Small intestine (tissue), 7 donors: ENCODE results near the gene TGDS. TPM values are rescaled to one million over a fixed set of nuclear protein-coding genes. Genes with fewer than 3 reads are reported as not detected.

Source experiments
- DNase-seq, 2 donors: peaks; one replicate each; pipeline versions ENCODE4 v3.0.0 to v3.0.0-alpha.2; 2013
- FAIRE-seq: peaks from 2 replicates; lab custom pipeline; 2012; peaks lifted over from hg19 to GRCh38; lab: Jason Lieb, UNC
- H3K27ac ChIP-seq, 3 donors: one replicate each; pipeline ENCODE4 v1.5.1; 2013; ENCODE audit warnings: low read length in 2 of 3, mild to moderate bottlenecking in 2 of 3, control low read depth in 1 of 3, inconsistent platforms in 1 of 3, low read depth in 1 of 3, moderate library complexity in 1 of 3
- H3K27me3 ChIP-seq, 3 donors: one replicate each; pipeline ENCODE4 v1.6.1; 2013; ENCODE audit warnings: low read length in 3 of 3, inconsistent platforms in 1 of 3; ENCODE audit not compliant: control insufficient read depth in 3 of 3, insufficient read depth in 3 of 3
- H3K36me3 ChIP-seq, 3 donors: one replicate each; pipeline ENCODE4 v1.6.1; 2013; ENCODE audit warnings: low read length in 3 of 3, inconsistent platforms in 1 of 3, low read depth in 1 of 3, mild to moderate bottlenecking in 1 of 3, moderate library complexity in 1 of 3; ENCODE audit not compliant: control insufficient read depth in 3 of 3, insufficient read depth in 2 of 3
- H3K4me1 ChIP-seq, 3 donors: one replicate each; pipeline ENCODE4 v1.6.1; 2013; ENCODE audit warnings: low read length in 2 of 3, inconsistent platforms in 1 of 3, low read depth in 1 of 3, mild to moderate bottlenecking in 1 of 3, moderate library complexity in 1 of 3; ENCODE audit not compliant: control insufficient read depth in 3 of 3, insufficient read depth in 2 of 3
- H3K4me3 ChIP-seq, 3 donors: one replicate each; pipeline ENCODE4 v1.5.1; 2013; ENCODE audit warnings: low read length in 3 of 3, control low read depth in 1 of 3, inconsistent platforms in 1 of 3, low read depth in 1 of 3, mild to moderate bottlenecking in 1 of 3, moderate library complexity in 1 of 3
- H3K9me3 ChIP-seq, 2 donors: one replicate each; pipeline ENCODE4 v1.6.1; 2013; ENCODE audit warnings: low read depth in 1 of 2, low read length in 1 of 2; ENCODE audit not compliant: control insufficient read depth in 2 of 2, insufficient read depth in 1 of 2
- WGBS, 3 donors: extraction: QIAGEN DNeasy Blood & Tissue Kit; methylation state at CpG; one replicate each; pipeline ENCODE4 v1.1.7; 2013; 5-methylcytosine and 5-hydroxymethylcytosine counted together
- polyA plus RNA-seq, 4 donors: library from polyadenylated mRNA; stranded (reverse) in 3 of 4; unstranded in 1 of 4; fragments of 200-250 nt in 3 of 4; fragments of 120-200 nt in 1 of 4; gene quantifications; one replicate each; pipeline versions ENCODE4 v1.2.1 to v1.2.3, GENCODE V29; 2013
- donor health status: healthy with polysubstance abuse.
- donor health status: control.
- donor health status: control.
- donor health status: Bipolar disorder and iron deficiency.
- donor health status: healthy.

TGDS gene
- polyA plus RNA-seq, 4 donors: 10.3 to 22.2 (median 12.0) TPM

- Histone ChIP-seq H3K36me3 (peaks cover 0 to 6% (median 2%) of the 10 kb centered on the region in 3 donors), H3K9me3 (no peaks in the 10 kb centered on the region), H3K27me3 (no peaks in the 10 kb centered on the region), H3K4me1 (peaks cover 5 to 10% (median 5%) of the 10 kb centered on the region in 3 donors), H3K27ac (peak overlapping the region in 1 of 3 donors; percentile 82), H3K4me3 (peak overlapping the region in 2 of 3 donors; percentile 87 to 96)
- WGBS, 3 donors: 51 to 69% (median 60%) methylated on average over 19 to 20 of the region's 20 CpGs
- no peak for FAIRE-seq
- DNase-seq: no peak
Observed at GRCh38 chr13:94596575-94596971, 621 bp upstream of the TGDS start.

- H3K27me3 ChIP-seq: no peaks in the 10 kb centered on the region
- FAIRE-seq (no peak), DNase-seq (peak; percentile 24 to 37)
- H3K27ac ChIP-seq: peak overlapping the region; percentile 68 to 87 (median 82)
- H3K36me3 ChIP-seq: peaks cover 5 to 10% (median 5%) of the 10 kb centered on the region in 3 donors
- WGBS, 3 donors: 5 to 7% (median 5%) methylated on average over 16 of the region's 16 CpGs
- peak overlapping the region; percentile 66 to 96 (median 87) for H3K4me3 ChIP-seq
- peaks cover 5 to 10% (median 5%) of the 10 kb centered on the region in 3 donors for H3K4me1 ChIP-seq
- H3K9me3 ChIP-seq: no peaks in the 10 kb centered on the region
Observed at GRCh38 chr13:94595001-94595949, 677 bp downstream of the TGDS start.

- H3K27me3 ChIP-seq: no peaks in the 10 kb centered on the region
- peaks cover 5% of the 10 kb centered on the region in 3 donors for H3K4me1 ChIP-seq
- no peaks in the 10 kb centered on the region for H3K9me3 ChIP-seq
- H3K4me3 ChIP-seq: no peak overlapping the region
- WGBS, 3 donors: 87 to 96% (median 94%) methylated on average over 3 of the region's 3 CpGs
- DNase-seq (no peak), FAIRE-seq (no peak)
- H3K36me3 ChIP-seq: peaks cover 5 to 14% (median 5%) of the 10 kb centered on the region in 3 donors
- no peak overlapping the region for H3K27ac ChIP-seq
Observed at GRCh38 chr13:94590744-94591143, 5.2 kb downstream of the TGDS start.

DNA sequence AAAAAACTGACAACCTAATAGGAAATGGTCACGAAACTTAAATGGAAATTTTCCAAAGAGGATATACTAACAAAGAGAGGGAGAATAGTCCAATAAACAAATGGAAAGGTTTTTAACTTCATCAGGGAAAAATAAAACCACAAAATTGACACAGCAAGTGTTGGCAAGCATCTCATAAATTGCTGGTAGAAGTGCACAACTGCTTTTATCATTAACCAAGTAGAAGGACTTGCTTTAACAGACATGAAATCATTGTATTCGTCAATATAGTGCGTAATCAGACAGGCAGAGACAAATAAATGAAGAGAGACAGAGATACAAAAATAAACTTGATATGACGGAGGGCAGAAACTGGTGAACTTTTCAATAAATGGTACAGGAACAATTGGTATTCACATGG is 7.4 kb downstream of the TGDS start:
- Histone ChIP-seq H3K9me3 (no peaks in the 10 kb centered on the region), H3K27ac (no peak overlapping the region), H3K4me3 (no peak overlapping the region), H3K27me3 (no peaks in the 10 kb centered on the region), H3K36me3 (peaks cover 5 to 20% (median 5%) of the 10 kb centered on the region in 3 donors), H3K4me1 (no peaks in the 10 kb centered on the region)
- FAIRE-seq (no peak), DNase-seq (no peak)
- 93 to 94% (median 93%) methylated on average over 4 of the region's 4 CpGs for WGBS, 3 donors

DNA sequence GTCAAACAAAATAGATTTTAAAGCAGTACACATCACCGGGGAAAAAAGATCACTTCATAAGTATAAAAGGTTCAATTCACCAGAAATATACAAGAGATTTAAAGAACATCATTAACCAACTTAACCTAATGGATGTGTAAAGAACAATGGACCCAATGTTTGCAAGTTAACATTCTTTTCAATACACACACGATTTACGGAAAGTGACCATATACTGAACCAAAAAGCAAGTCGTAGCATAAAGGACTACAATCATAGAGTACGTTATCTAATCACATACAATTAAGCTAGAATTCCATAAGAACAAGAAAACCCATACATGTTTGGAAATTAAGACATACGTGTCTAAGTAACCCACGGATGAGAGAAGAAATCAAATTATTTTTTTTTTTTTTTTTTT is 9.6 kb downstream of the TGDS start:
- Histone ChIP-seq H3K4me1 (no peaks in the 10 kb centered on the region), H3K36me3 (peaks cover 3 to 21% (median 8%) of the 10 kb centered on the region in 3 donors), H3K9me3 (no peaks in the 10 kb centered on the region), H3K27me3 (no peaks in the 10 kb centered on the region), H3K27ac (no peak overlapping the region), H3K4me3 (no peak overlapping the region)
- FAIRE-seq (no peak), DNase-seq (no peak)
- WGBS, 3 donors: 94 to 96% (median 94%) methylated on average over 7 of the region's 7 CpGs

DNA sequence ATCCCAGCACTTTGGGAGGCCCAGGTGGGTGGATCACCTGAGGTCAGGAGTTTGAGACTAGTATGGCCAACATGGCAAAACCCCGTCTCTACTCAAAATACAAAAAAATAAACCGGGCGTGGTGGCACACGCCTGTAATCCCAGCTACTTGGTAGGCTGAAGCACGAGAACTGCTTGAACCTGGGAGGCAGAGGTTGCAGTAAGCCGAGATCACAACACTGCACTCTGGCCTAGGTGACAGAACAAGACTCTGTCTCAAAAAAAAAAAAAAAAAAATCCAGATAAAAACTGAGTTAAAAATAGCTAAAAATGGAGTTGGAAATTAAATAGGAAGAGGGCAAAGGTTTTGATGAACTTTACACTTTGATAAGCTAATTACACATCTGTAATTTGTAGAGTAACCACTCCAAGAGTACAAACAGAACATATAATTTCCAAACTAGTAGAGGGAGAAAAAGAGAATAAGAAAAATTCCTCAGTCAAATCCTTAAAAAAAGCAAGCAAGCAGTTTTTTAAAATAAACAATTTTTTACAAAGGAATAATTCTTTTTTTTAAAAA is 10.3 kb downstream of the TGDS start:
- peak overlapping the region in 1 of 3 donors; percentile 42 for H3K27ac ChIP-seq
- 62 to 87% (median 66%) methylated on average over 6 of the region's 6 CpGs for WGBS, 3 donors
- FAIRE-seq (no peak), DNase-seq (peak; percentile 16 to 17)
- no peaks in the 10 kb centered on the region for H3K27me3 ChIP-seq
- H3K36me3 ChIP-seq: peaks cover 1 to 22% (median 6%) of the 10 kb centered on the region in 3 donors
- no peaks in the 10 kb centered on the region for H3K9me3 ChIP-seq
- H3K4me3 ChIP-seq: no peak overlapping the region
- no peaks in the 10 kb centered on the region for H3K4me1 ChIP-seq

- Histone ChIP-seq H3K9me3 (no peaks in the 10 kb centered on the region), H3K4me3 (no peak overlapping the region), H3K36me3 (peaks cover 7 to 25% (median 9%) of the 10 kb centered on the region in 3 donors), H3K27ac (no peak overlapping the region), H3K4me1 (no peaks in the 10 kb centered on the region), H3K27me3 (no peaks in the 10 kb centered on the region)
- WGBS, 3 donors: 90 to 100% (median 100%) methylated on average over 1 of the region's 1 CpG
- DNase-seq (no peak), FAIRE-seq (no peak)
Observed at GRCh38 chr13:94583926-94584325, 12.0 kb downstream of the TGDS start.

DNA sequence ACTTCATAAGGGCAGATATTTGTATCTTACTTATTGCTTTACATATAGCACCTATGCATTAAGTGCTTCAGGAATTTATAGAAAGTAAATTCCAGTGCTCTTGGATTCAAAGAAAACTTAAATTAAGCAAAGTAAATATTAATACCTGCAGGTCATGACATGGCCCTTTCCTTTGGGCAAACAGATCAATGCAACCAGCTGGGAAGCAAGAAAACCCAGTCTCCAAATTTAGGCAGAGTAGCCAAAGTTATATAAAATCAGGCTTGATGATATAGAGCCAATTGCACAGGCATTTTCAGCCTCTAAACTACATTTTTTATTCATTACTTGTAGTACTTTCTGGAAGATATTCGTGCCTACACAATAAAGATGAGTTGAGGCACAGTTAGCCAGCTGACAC is 16.9 kb downstream of the TGDS start:
- WGBS, 3 donors: 74 to 86% (median 76%) methylated on average over 1 of the region's 1 CpG
- DNase-seq (no peak), FAIRE-seq (no peak)
- Histone ChIP-seq H3K36me3 (peaks cover 7 to 22% (median 15%) of the 10 kb centered on the region in 3 donors), H3K9me3 (no peaks in the 10 kb centered on the region), H3K4me1 (no peaks in the 10 kb centered on the region), H3K27ac (no peak overlapping the region), H3K27me3 (no peaks in the 10 kb centered on the region), H3K4me3 (no peak overlapping the region)
